IPS-18c (cell line): ENCODE results near the gene KATNB1.
A peak's percentile ranks its signal among the peaks of the same experiment; 100 is the strongest.
"Not testable (repeated sequence)": the region's sequence is repeated elsewhere in the genome, so short reads cannot be mapped to it uniquely, and the experiment has no call there.

Experiments used
- H3K4me3 ChIP-seq: 2 replicates; pipeline ENCODE4 v1.7.0; 2013; ENCODE audit warnings: low read depth, mild to moderate bottlenecking, low read length, moderate library complexity; ENCODE audit not compliant: insufficient read depth
- H3K9me3 ChIP-seq: one replicate; pipeline ENCODE4 v1.6.1; 2013; ENCODE audit warnings: mild to moderate bottlenecking, low read length, moderate library complexity; ENCODE audit not compliant: control insufficient read depth, insufficient read depth

KATNB1 gene

DNA sequence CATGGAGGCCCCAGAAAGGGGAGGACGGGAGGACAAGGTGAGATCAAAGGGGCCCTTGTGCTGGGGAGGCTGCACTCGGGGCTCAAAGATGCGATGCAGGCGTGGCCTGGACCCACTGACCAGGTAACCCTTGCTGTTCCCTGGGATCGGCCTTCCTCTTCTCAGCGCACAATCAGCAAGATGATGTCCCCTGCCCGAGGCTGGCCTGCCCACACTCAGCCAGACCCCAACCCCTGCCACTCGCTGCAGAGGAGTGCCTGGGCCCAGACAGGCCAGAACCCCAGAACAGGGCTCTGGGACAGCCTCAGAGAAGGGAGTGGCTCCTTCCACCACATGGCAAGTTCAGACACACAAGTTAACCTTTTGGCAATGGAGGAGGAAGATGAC is 51.9 kb downstream of the KATNB1 start:
- no peak overlapping the region for H3K4me3 ChIP-seq
- H3K9me3 ChIP-seq = no peaks in the 10 kb centered on the region

DNA sequence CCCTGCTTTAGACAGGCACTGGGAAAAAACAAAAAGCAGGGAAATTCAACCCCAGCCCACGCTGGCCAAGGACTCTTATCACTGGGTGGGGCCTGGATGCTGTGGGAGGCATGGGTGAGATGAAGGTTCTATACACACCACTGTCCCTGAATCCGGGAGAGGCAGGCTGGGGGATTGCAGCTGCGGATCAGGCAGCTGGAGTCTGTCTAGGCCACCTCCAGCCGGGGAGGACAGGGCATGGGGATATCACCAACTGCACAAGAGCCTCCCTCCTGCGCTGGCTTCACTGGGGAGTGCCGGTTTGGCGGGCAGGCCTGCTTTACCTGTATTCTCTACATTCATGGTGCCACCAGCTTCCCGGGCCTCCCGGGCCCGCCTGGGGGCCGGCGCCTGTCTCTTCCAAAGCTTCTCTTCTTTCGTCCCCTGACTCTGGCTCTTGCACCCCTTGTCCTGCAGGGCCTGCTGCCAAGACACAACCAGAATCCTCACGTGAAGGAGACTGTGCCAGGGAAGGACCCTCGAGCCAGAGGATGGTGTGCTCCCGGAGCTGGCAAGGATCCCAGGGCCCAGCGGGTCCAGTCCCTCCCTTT is 52.8 kb downstream of the KATNB1 start:
- H3K9me3 ChIP-seq = no peaks in the 10 kb centered on the region
- H3K4me3 ChIP-seq = no peak overlapping the region

DNA sequence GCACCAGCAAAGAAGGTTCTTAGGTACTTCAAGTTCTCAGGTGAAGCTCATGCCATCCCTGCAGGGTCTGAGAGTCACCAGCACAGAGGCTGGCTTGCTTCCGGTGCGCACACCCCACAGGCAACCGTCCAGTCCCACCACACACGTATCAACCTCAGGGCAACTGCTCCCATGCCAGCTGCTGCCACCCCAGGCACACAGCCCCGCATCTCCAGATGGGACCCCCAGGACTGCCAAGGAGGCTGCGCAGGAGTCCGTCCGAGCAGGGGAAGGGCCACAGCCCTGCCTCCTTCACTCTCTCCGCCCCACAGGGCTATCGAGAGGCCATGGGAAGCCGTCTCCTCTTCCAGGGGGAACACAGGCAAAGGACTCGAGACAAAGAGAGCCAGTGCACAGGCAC is 53.4 kb downstream of the KATNB1 start:
- Histone ChIP-seq H3K9me3 (no peaks in the 10 kb centered on the region), H3K4me3 (no peak overlapping the region)

DNA sequence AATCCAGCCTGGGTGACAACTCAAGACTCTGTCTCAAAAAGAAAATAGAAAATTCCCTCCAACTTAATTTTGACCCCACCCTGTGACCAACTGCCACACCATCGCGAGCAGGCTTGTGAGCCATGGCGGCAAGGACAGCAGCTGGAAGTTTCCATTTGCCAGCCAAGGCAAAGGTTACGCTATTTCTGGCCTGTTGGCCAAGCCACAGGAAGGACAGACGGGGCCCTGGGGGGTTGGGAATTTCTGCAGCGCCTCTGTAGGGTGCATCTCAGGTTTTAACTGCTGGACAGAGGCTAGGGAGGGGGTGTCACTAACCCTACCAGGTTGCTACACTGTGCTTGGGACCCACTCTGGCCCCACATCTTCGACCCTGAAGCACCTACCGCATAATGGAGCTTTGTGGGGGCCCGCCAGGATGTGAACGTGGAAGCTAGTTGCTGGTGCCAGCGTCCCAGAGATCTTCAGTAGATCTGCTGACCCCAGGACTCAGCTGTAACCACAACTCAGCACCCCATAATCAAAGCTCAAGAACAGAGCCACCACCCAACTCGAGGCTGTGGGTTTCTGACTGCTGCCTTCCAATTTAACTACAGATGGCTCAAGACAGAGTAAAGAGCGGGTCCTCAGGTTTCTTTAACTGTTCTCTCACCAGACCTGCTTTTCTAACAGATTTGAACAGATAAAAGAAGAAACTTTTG is 55.8 kb downstream of the KATNB1 start:
- no peaks in the 10 kb centered on the region for H3K9me3 ChIP-seq
- H3K4me3 ChIP-seq = no peak overlapping the region

DNA sequence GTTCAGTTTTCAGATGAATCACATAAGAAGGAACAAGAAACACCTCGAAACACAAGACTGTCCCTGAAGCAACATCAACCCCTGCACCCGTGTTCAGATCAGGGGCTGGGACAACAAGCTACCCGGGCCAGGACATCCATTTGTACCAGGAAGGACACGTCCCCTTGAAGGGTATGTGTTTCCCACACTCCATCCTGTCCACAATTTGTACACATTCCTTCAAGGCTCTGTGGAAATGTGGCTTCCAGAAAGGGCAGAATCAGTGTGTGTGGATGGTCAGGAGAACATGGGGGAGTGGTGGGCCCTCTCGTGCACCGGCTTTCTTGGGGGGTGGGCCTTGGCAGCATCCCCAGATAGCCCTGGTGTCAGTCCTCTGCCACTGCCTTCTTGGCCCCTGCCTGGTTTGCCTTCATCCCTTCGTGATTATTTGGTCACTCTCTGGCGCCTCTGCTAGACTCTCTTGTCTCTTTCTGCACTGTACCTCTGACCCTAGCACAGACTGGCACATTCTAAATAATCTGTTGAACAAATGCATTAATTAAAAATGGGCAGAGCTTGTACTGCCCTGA is 56.4 kb downstream of the KATNB1 start:
- Histone ChIP-seq H3K4me3 (no peak overlapping the region), H3K9me3 (no peaks in the 10 kb centered on the region)

DNA sequence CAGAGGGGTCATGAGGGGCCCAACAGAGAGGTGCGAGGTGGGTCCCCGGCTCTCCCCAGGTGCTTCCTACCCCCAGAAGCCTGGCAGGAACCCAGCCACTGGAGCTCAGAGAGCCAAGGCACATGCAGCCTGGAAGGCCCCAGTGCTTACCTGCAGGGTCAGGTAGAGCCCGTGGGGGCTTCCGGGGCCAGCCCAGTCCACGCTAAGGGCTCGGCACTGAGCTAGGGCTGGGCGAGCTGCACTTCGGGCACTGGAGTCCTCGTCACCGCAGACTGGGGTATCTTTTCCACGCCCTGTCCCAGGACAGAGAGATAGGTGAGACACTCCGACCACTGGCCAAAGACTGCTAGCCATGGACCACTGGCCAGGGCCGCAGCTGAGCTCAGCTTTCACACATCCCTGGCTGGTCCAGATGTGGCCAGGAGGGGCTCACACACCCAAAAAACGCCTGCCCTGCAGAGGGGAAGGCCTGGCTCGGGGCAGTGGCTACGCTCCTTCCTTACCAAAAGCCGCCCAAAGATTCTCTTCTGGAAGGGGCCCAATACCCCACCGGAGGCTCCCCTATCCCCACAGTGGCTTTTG is 59.4 kb downstream of the KATNB1 start:
- no peak overlapping the region for H3K4me3 ChIP-seq
- H3K9me3 ChIP-seq = no peaks in the 10 kb centered on the region

DNA sequence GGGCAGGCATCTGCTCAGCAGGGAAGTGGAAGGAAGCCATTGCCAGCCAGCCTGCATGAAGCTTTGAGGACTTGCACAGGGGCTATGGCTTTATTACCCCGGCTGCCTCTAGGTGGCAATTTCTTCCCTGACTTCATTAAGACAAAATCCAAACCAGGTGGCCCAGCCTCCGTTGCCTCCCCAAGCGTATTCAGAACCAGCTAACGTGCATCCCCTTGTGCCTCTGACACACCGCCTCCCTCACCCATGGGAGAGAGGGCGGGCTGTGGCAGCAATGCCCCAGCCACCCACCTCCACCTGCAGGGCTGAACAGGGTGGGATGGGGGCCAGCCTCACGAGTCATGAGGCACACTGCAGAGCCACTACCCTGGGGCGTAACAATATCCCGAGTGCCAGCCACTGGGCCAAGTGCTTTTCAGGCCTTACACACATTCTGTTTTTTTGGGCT is 59.9 kb downstream of the KATNB1 start:
- H3K9me3 ChIP-seq = no peaks in the 10 kb centered on the region
- no peak overlapping the region for H3K4me3 ChIP-seq

DNA sequence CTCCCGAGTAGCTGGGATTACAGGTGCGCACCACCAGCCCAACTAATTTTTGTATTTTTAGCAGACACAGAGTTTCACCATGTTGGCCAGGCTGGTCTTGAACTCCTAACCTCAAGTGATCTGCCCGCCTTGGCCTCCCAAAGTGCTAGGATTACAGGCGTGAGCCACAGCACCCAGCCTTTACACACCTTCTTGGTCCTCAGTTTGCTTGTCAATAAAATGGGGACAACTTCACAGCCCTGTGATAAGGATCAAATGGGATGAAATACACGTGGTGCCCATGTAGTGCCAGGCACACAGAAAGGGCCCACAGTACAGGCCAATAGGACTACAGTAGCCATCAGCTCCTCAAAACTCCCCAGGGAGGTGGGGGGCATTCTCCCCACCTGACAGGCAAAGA is 60.4 kb downstream of the KATNB1 start:
- not testable (repeated sequence) for H3K9me3 ChIP-seq, H3K4me3 ChIP-seq

DNA sequence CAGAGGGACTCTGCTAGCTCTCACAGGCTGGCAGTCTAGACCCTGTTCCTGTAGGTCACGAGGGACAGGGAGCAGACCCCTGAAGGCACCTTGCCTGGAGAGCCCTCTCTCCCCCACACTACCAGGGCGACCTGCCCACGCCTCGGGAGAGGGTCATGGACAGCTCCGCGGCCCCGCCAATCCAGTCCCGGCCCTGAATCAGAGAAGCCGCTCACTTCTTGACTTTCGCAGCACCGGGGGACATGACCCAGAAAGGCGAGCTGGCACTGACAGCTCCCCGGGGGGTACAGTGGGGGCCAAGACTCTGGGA is 61.6 kb downstream of the KATNB1 start:
- no peaks in the 10 kb centered on the region for H3K9me3 ChIP-seq
- no peak overlapping the region for H3K4me3 ChIP-seq

DNA sequence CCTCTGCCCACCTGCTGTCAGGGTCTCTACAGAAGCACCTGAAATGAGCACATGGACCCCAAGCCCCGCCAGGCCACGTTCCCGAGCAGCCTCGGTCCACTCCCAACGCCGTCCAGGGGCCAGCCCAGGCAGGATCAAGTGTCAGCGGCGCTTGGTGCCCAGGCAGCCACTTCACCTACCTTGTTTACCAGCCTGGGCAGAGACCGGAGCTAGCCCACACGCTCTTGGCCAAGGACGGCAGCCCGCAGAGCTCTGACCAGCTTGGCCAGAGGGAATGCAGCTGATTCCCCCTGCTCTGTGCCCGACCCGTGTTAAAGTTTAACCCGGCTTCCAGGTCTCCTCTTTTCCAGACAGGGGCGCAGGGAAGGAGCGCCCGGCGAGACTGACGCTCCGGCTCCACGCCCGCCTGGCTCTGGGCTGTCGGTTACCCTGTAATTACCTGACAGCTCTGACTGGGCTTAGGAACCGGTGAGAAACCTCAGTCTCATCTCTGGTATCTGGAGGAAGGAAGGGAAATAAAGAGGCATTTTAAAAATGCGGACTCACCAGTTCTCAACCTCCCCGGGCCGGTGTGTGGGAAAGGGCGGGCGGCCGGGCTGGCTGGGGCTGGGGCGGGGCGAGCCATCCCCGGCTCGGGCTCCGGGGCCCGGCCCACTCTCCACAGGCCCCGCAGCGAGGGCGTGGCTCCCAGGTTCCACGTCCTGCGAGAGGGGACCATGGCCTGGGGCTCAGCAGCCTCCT is 62.1 kb downstream of the KATNB1 start:
- no peaks in the 10 kb centered on the region for H3K9me3 ChIP-seq
- H3K4me3 ChIP-seq = no peak overlapping the region

DNA sequence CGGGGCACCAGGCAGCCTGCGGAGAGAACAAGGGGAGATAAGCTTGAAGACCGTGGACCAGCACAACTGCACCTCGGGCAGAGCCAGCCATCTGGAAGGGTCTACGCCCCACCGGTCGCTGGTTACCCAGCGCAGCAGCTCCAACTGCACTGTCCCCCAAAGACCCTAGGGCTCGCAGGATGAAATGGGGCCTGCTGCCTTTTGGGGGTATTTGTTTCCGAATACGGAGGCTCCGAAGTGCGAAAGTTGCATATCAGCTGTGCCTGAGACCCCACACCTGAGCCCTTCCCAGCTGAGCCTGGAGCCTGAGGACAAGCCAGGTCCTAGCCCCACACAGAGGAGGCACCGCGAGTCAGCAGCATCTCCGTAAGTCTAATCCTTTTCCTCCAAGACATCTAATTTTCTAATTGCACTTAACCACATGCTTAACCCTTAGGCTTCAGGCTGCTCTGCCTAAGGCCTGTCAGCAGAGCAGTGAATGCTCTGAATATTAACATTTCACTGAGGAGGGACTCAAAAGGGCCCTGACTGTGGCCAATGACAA is 62.8 kb downstream of the KATNB1 start:
- Histone ChIP-seq H3K4me3 (no peak overlapping the region), H3K9me3 (no peaks in the 10 kb centered on the region)

DNA sequence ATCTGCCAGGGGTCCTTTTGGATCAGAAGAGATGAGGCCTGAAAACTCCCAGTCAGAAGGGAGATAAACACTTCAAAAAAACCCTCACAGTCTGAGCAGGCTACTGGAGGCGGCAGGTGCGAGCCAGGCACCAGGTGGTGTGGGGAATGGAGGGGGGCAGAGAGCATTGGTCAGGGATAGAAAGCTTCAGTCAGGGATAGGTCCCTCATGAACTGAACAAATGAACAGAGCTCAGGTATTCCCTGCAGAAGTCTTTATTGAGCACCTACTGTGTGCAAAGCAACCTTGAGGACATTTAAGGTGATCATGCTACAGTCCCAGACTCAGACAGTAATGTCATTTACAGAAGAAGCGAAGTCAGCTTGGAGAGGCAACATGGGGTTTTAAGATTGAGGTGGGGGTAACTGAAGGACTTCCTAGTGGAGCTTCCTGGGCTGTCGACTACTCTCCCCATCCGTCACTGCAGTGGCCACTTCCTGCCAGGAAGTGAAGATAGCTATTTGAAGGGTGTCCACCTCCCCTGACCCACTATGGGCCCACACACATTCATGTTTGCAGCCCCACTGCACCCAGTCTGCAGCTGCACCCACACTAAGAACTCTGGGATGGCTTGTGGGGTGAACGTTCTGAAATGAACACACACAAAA is 63.5 kb downstream of the KATNB1 start:
- H3K4me3 ChIP-seq = no peak overlapping the region; the same call in 1 of the 2 replicates

DNA sequence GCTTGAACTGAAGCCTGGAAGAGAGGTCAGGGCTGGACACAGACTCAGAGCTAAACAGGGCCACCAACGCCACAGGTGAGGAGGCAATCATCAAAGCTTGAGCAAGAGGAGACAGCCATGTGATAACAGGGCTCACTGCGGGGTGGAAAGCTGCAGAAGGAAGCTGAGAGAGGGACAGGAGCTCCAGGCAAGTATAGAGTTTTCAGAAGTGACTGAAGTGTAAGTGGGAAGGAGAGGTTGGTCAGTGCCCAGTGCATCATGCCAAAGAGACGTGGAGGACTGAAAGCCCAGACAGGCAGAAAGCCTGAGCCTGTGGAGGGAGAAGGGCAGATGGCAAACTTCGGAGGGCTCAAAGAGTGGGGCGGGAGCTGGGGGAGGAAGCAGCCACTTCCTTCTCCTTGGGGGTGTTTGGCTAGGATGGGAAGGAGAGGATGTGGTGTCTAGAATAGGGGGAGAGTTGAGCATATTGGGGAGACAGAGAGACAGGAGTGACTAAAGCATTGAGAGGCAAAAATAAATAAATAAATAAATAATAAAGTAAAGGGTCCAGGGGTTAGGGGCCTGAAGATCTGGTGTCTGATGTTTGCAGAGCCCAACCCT is 64.1 kb downstream of the KATNB1 start:
- no peak overlapping the region; the same call in 1 of the 2 replicates for H3K4me3 ChIP-seq
- H3K9me3 ChIP-seq = no peaks in the 10 kb centered on the region

More for the DNA sequence above, 63.5 kb downstream of the KATNB1 start:
- no peaks in the 10 kb centered on the region for H3K9me3 ChIP-seq

DNA sequence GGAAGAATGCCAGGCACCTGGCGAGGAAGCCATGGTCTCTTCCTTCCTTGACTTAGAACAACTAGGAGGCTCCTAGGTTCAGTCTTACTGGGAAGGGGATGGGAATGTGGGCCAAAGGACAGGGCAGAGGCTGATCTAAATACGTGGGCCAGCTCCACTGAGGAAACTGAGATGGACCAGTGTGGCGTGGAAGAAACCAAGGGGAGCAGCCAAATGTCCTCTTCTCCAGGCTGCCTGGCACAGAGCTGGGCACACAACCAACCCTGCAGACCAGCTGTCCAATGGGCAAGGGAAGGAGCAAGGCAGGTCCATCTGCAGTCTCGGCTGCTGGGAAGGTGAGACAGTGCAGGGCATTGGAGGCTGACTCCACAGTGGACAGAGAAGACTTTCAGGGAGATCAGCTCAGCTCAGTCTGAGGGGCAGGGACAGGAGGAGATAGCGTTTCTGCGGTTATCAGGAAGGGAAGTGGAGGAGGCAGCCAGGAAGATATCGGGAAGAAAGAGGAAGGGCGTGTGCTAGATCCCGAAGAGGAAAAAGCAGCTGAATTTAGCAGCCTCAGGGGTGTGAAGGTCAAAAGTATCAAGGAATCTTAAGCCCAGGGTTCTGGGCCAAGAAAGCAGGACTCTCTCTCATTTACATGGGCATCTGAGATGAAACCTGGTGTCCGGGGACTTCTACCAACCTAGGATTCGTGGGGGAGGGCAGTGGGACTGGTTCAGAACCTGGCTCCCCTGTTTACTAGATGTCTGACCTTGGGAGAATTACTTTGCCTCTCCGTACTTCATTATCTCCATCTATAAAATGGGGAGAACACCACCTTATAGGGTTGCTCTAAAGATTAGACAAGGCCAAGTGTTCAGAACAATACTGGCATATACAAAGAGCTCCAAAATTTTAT is 64.9 kb downstream of the KATNB1 start:
- Histone ChIP-seq H3K4me3 (no peak overlapping the region), H3K9me3 (no peaks in the 10 kb centered on the region)

DNA sequence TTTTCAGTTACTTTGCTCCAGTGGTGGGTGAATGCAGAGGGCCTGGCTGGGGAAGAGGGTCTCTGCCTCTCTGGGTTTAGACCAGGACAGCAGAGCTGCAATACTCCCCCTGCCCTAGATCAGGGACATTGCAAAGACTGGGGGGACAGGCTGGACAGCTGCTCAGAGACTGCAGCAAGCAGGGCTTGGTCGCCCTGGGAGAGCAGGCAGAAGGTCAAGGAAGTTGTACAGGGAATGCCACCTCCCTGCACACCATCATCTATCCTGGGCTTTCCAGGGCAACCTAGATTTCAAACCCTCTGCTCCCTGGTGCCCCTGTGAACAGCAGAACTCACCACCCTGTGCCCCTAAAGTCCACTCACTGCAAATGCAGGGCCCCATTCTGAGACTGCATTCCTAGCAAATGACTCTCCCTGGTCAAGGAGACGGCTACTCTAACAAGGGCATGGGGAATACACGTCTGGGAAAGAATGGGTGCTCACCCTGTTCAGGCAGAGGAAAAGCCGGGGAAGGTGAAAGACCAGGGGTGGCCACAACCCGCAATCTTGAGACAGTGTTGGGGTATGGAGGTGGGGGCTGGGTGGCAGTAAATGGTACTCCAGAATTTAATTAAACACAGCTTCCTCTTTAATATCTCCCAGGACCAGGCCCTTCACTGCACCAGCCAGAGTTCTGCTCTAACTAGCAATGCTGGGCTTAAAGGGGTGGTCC is 65.7 kb downstream of the KATNB1 start:
- Histone ChIP-seq H3K9me3 (no peaks in the 10 kb centered on the region), H3K4me3 (peak overlapping the region; percentile 66)
